Spleen (tissue), 11 donors: ENCODE results near the gene C15orf62. TPM values are rescaled to one million over a fixed set of nuclear protein-coding genes. Genes with fewer than 3 reads are reported as not detected.

Source experiments
- DNase-seq: peaks from one replicate; pipeline ENCODE4 v3.0.0-alpha.2; 2020
- H3K27ac ChIP-seq, 8 donors: fragments of 200-600 bp; sonication (generic) in 7 of 8; 1 replicate in 4 of 8; 2 replicates in 4 of 8; pipeline versions ENCODE4 v1.5.0 to v1.8.0; 2016 to 2021; ENCODE audit warnings: inconsistent platforms in 4 of 8, mild to moderate bottlenecking in 4 of 8, moderate library complexity in 1 of 8
- H3K27me3 ChIP-seq, 7 donors: fragments of 200-600 bp; sonication (generic) in 6 of 7; replicated peaks in 1 of 7; 1 replicate in 4 of 7; 2 replicates in 3 of 7; pipeline versions ENCODE4 v1.5.0 to v1.8.0; 2016 to 2021; ENCODE audit warnings: inconsistent platforms in 3 of 7, mild to moderate bottlenecking in 1 of 7
- H3K36me3 ChIP-seq, 6 donors: fragments of 200-600 bp; sonication (generic) in 5 of 6; 1 replicate in 4 of 6; 2 replicates in 2 of 6; pipeline versions ENCODE4 v1.5.0 to v1.8.0; 2016 to 2021; ENCODE audit warnings: inconsistent platforms in 2 of 6
- H3K4me1 ChIP-seq, 6 donors: fragments of 200-600 bp; sonication (generic) in 5 of 6; 1 replicate in 3 of 6; 2 replicates in 3 of 6; pipeline versions ENCODE4 v1.5.0 to v1.8.0; 2016 to 2021; ENCODE audit warnings: inconsistent platforms in 3 of 6
- H3K4me3 ChIP-seq, 8 donors: fragments of 200-600 bp; sonication (generic) in 7 of 8; 1 replicate in 4 of 8; 2 replicates in 4 of 8; pipeline versions ENCODE4 v1.5.0 to v1.8.0; 2016 to 2021; ENCODE audit warnings: inconsistent platforms in 4 of 8, mild to moderate bottlenecking in 4 of 8, moderate library complexity in 2 of 8
- H3K9me3 ChIP-seq, 8 donors: fragments of 200-600 bp; sonication (generic) in 7 of 8; 1 replicate in 4 of 8; 2 replicates in 4 of 8; pipeline versions ENCODE4 v1.5.0 to v1.8.0; 2016 to 2021; ENCODE audit warnings: inconsistent platforms in 4 of 8
- CTCF ChIP-seq, 11 experiments: fragments of 200-600 bp in 7 of 11; fragments of 450-650 bp in 4 of 11; sonication (generic) in 4 of 11; IDR thresholded peaks in 8 of 11; conservative IDR thresholded peaks in 3 of 11; 1 replicate in 7 of 11; 2 replicates in 4 of 11; pipeline versions ENCODE4 v1.4.0 to v1.8.0; 2016 to 2021; ENCODE audit warnings: antibody characterized with exemption in 11 of 11, inconsistent platforms in 4 of 11, mild to moderate bottlenecking in 1 of 11
- POLR2A ChIP-seq, 3 donors: fragments of 450-650 bp; IDR thresholded peaks; one replicate each; pipeline ENCODE4 v1.5.1; 2017; ENCODE audit warnings: antibody characterized with exemption in 3 of 3, mild to moderate bottlenecking in 1 of 3
- POLR2AphosphoS5 ChIP-seq, 3 donors: sonication (generic); formaldehyde crosslinking; IDR thresholded peaks; one replicate each; pipeline ENCODE4 v1.5.1; 2017; ENCODE audit warnings: antibody characterized with exemption in 3 of 3
- WGBS, 5 donors: extraction: QIAGEN DNeasy Blood & Tissue Kit in 3 of 5; methylation state at CpG; one replicate each; pipeline versions ENCODE4 v1.1.5 to v1.1.7; 2013 to 2018; 5-methylcytosine and 5-hydroxymethylcytosine counted together
- intact Hi-C: fragments of 100-400 bp; cut with DNase I; formaldehyde crosslinking; loops from one replicate; pipeline ENCODE4 v1.15.0; 2023; ENCODE audit warnings: low total_unique reads
- polyA plus RNA-seq, 3 donors: library from polyadenylated mRNA; stranded (reverse); fragments of 200-250 nt; gene quantifications; one replicate each; pipeline ENCODE4 v1.2.1, GENCODE V29; 2013
- total RNA-seq, 7 donors: library from RNA; depleted of rRNA in 3 of 7; stranded (reverse); fragments of >200 nt in 3 of 7; fragmentation: NEBNext Ultra II Directional in 4 of 7; extraction: Animal tissue kit (Norgen Biotek cat#: 25700) in 4 of 7; gene quantifications; one replicate each; pipeline versions ENCODE4 v1.1.0 to v1.2.1, GENCODE V29; 2016 to 2021
- donor health status: healthy with polysubstance abuse.
- donor health status: DM: no; HTN: no; CAD: no; lungs with moderate emphysema.
- donor health status: DM: no; HTN: no; CAD: no.
- donor health status: Bipolar disorder and iron deficiency.
- donor health status: healthy.
- donor health status: DM: no; HTN: no; CAD: no.
- donor health status: DM: yes; HTN: yes; CAD: no.

C15orf62 gene
- total and polyA plus RNA-seq, 10 donors = 0.20 to 0.66 (median 0.38) TPM; not detected in 1

- Histone ChIP-seq H3K27me3 (no peaks in the 10 kb centered on the region), H3K4me1 (peaks cover 0 to 71% (median 34%) of the 10 kb centered on the region in 6 donors), H3K27ac (no peak overlapping the region), H3K9me3 (no peaks in the 10 kb centered on the region), H3K4me3 (no peak overlapping the region), H3K36me3 (peaks cover 0 to 29% (median 7%) of the 10 kb centered on the region in 6 donors)
- no peak for TF ChIP-seq CTCF (IDR thresholded peaks at IDR 0.05 in 8 of 11, conservative IDR thresholded peaks at IDR 0.05 in 3 of 11)
- TF ChIP-seq POLR2AphosphoS5 (IDR thresholded peaks at IDR 0.05) = no peak
- no peak for TF ChIP-seq POLR2A (IDR thresholded peaks at IDR 0.05)
- intact Hi-C loops = no loop called here
- no peak for DNase-seq
- WGBS, 5 donors = 82 to 100% (median 93%) methylated on average over 3 of the region's 3 CpGs
Measured at GRCh38 chr15:40792394-40792793, 22.6 kb downstream of the C15orf62 start.

GRCh38 chr15:40793216-40793989 is 23.6 kb downstream of the C15orf62 start:
- DNase-seq = no peak
- no peaks in the 10 kb centered on the region for H3K27me3 ChIP-seq
- no peak overlapping the region for H3K4me3 ChIP-seq
- TF ChIP-seq POLR2A (IDR thresholded peaks at IDR 0.05) (no peak), POLR2AphosphoS5 (IDR thresholded peaks at IDR 0.05) (no peak), CTCF (IDR thresholded peaks at IDR 0.05 in 8 of 11, conservative IDR thresholded peaks at IDR 0.05 in 3 of 11) (no peak)
- H3K4me1 ChIP-seq = peaks cover 0 to 60% (median 26%) of the 10 kb centered on the region in 6 donors
- peaks cover 0 to 35% (median 10%) of the 10 kb centered on the region in 6 donors for H3K36me3 ChIP-seq
- WGBS, 5 donors = 67 to 83% (median 75%) methylated on average over 9 of the region's 9 CpGs
- H3K27ac ChIP-seq = no peak overlapping the region
- H3K9me3 ChIP-seq = no peaks in the 10 kb centered on the region
- intact Hi-C loops = no loop called here

- peaks cover 0 to 40% (median 10%) of the 10 kb centered on the region in 6 donors for H3K36me3 ChIP-seq
- no peak overlapping the region for H3K4me3 ChIP-seq
- intact Hi-C loops = no loop called here
- DNase-seq = no peak
- H3K9me3 ChIP-seq = no peaks in the 10 kb centered on the region
- peaks cover 0 to 40% (median 19%) of the 10 kb centered on the region in 6 donors for H3K4me1 ChIP-seq
- no peaks in the 10 kb centered on the region for H3K27me3 ChIP-seq
- 66 to 83% (median 73%) methylated on average over 2 of the region's 2 CpGs for WGBS, 5 donors
- peak overlapping the region in 2 of 8 donors; percentile 50 to 57 for H3K27ac ChIP-seq
- TF ChIP-seq CTCF (IDR thresholded peaks at IDR 0.05 in 8 of 11, conservative IDR thresholded peaks at IDR 0.05 in 3 of 11) = no peak
- no peak for TF ChIP-seq POLR2AphosphoS5 (IDR thresholded peaks at IDR 0.05)
- no peak for TF ChIP-seq POLR2A (IDR thresholded peaks at IDR 0.05)
Measured at GRCh38 chr15:40796041-40796440, 26.3 kb downstream of the C15orf62 start.

- 81 to 91% (median 88%) methylated on average over 5 of the region's 5 CpGs for whole genome bisulfite sequencing, 5 donors
- no peaks in the 10 kb centered on the region for H3K27me3 ChIP-seq
- H3K4me3 ChIP-seq = no peak overlapping the region
- TF ChIP-seq POLR2A (IDR thresholded peaks at IDR 0.05) = no peak
- TF ChIP-seq CTCF (IDR thresholded peaks at IDR 0.05 in 8 of 11, conservative IDR thresholded peaks at IDR 0.05 in 3 of 11) = no peak
- TF ChIP-seq POLR2AphosphoS5 (IDR thresholded peaks at IDR 0.05) = no peak
- peak overlapping the region in 2 of 8 donors; percentile 50 to 57 for H3K27ac ChIP-seq
- H3K36me3 ChIP-seq = peaks cover 0 to 40% (median 9%) of the 10 kb centered on the region in 6 donors
- H3K9me3 ChIP-seq = no peaks in the 10 kb centered on the region
- intact Hi-C loops = no loop called here
- no peak for DNase-seq
- peaks cover 0 to 40% (median 19%) of the 10 kb centered on the region in 6 donors for H3K4me1 ChIP-seq
Measured at GRCh38 chr15:40796512-40796911, 26.7 kb downstream of the C15orf62 start.
